HG03457 (cell line): Measurements from ENCODE around the gene DUOX1.

Experiments used
- ATAC-seq: cut with Tn5 transposase; IDR thresholded peaks from one replicate; pipeline ENCODE4 v1.9.1; 2021; ENCODE audit warnings: moderate number of reproducible peaks; ENCODE audit not compliant: unreplicated experiment

DUOX1 gene

GRCh38 chr15:45185903-45186770 is 56.3 kb downstream of the DUOX1 start:
- ATAC-seq: no peak

GRCh38 chr15:45186771-45187577 is 57.2 kb downstream of the DUOX1 start:
- no peak for ATAC-seq

- no peak for ATAC-seq
These were observed 57.7 kb downstream of the DUOX1 start for GRCh38 chr15:45187578-45187893.

- ATAC-seq: no peak
These were observed 58.4 kb downstream of the DUOX1 start, which contains the start of gene SHF for GRCh38 chr15:45187894-45188830. Gene SHF (minus strand): TSS chr15:45187966. CDS start chr15:45187951, 15 bp downstream.

GRCh38 chr15:45197512-45197911 is 67.7 kb downstream of the DUOX1 start:
- no peak for ATAC-seq

GRCh38 chr15:45198337-45199135 is 68.7 kb downstream of the DUOX1 start:
- ATAC-seq: peak; percentile 53

GRCh38 chr15:45199136-45199810 is 69.5 kb downstream of the DUOX1 start:
- peak; percentile 9 for ATAC-seq

- peak; percentile 39 for ATAC-seq
These were observed 70.4 kb downstream of the DUOX1 start for GRCh38 chr15:45200001-45200798.

GRCh38 chr15:45200799-45201556 is 71.2 kb downstream of the DUOX1 start:
- no peak for ATAC-seq

GRCh38 chr15:45201557-45201859 is 71.7 kb downstream of the DUOX1 start:
- ATAC-seq: no peak

GRCh38 chr15:45201869-45202268 is 72.1 kb downstream of the DUOX1 start:
- no peak for ATAC-seq

GRCh38 chr15:45203182-45203581 is 73.4 kb downstream of the DUOX1 start:
- ATAC-seq: no peak

- no peak for ATAC-seq
These were observed 75.4 kb downstream of the DUOX1 start for GRCh38 chr15:45205192-45205591.

- ATAC-seq: no peak
These were observed 82.7 kb downstream of the DUOX1 start for GRCh38 chr15:45212493-45212892.
